Mesenchymal stem cell (in vitro differentiated cells and primary cell): Measurements from ENCODE around the gene ARFRP1.
A peak's percentile ranks its signal among the peaks of the same experiment; 100 is the strongest.
"Not testable (repeated sequence)": the region's sequence is repeated elsewhere in the genome, so short reads cannot be mapped to it uniquely, and the experiment has no call there.

ENCODE experiments used
- DNase-seq: peaks from one replicate; pipeline ENCODE4 v3.0.0-alpha.2; 2013
- H2AFZ ChIP-seq: one replicate; pipeline ENCODE4 v1.6.1; 2013; ENCODE audit warnings: low read depth, mild to moderate bottlenecking, control low read depth, inconsistent platforms, low read length, moderate library complexity
- H2AK5ac ChIP-seq: 2 replicates; pipeline ENCODE4 v1.6.1; 2013; ENCODE audit warnings: low read length, moderate library complexity, mild to moderate bottlenecking, inconsistent platforms; ENCODE audit not compliant: severe bottlenecking
- H2BK120ac ChIP-seq: one replicate; pipeline ENCODE4 v1.6.1; 2013; ENCODE audit warnings: low read depth, mild to moderate bottlenecking, inconsistent platforms, low read length, moderate library complexity
- H2BK12ac ChIP-seq, 2 experiments: one replicate each; pipeline ENCODE4 v1.6.1; 2013; ENCODE audit warnings: inconsistent platforms in 2 of 2, low read length in 2 of 2, mild to moderate bottlenecking in 2 of 2, moderate library complexity in 2 of 2, control low read depth in 1 of 2
- H2BK15ac ChIP-seq: one replicate; pipeline ENCODE4 v1.6.1; 2013; ENCODE audit warnings: mild to moderate bottlenecking, low read depth, inconsistent platforms; ENCODE audit not compliant: poor library complexity, severe bottlenecking
- H2BK5ac ChIP-seq: 2 replicates; pipeline ENCODE4 v1.6.1; 2013; ENCODE audit warnings: low read depth, mild to moderate bottlenecking, low read length, control low read depth, inconsistent platforms; ENCODE audit not compliant: poor library complexity, severe bottlenecking
- H3K14ac ChIP-seq, 2 experiments: one replicate each; pipeline ENCODE4 v1.6.1; 2013; ENCODE audit warnings: inconsistent platforms in 2 of 2, low read length in 2 of 2, control low read depth in 1 of 2, mild to moderate bottlenecking in 1 of 2, moderate library complexity in 1 of 2
- H3K18ac ChIP-seq, 2 experiments: one replicate each; pipeline ENCODE4 v1.6.1; 2013; ENCODE audit warnings: inconsistent platforms in 2 of 2, low read length in 2 of 2, control low read depth in 1 of 2, low read depth in 1 of 2, mild to moderate bottlenecking in 1 of 2
- H3K23ac ChIP-seq, 2 experiments: one replicate each; pipeline ENCODE4 v1.6.1; 2013; ENCODE audit warnings: inconsistent platforms in 2 of 2, low read length in 2 of 2, mild to moderate bottlenecking in 2 of 2, moderate library complexity in 2 of 2, control low read depth in 1 of 2
- H3K27ac ChIP-seq: 2 replicates; pipeline ENCODE4 v1.5.1; 2013; ENCODE audit warnings: mild to moderate bottlenecking, moderate library complexity, low read length, control low read depth, inconsistent platforms; ENCODE audit not compliant: poor library complexity, severe bottlenecking
- H3K27me3 ChIP-seq, 2 experiments: 2 replicates each; pipeline versions ENCODE4 v1.6.1 to v1.7.0; 2013; ENCODE audit warnings: low read length in 2 of 2, mild to moderate bottlenecking in 2 of 2, moderate library complexity in 2 of 2, control low read depth in 1 of 2, inconsistent platforms in 1 of 2; ENCODE audit not compliant: control insufficient read depth in 1 of 2, insufficient read depth in 1 of 2
- H3K36me3 ChIP-seq, 2 experiments: 2 replicates each; pipeline versions ENCODE4 v1.6.1 to v1.7.0; 2013; ENCODE audit warnings: low read length in 2 of 2, control low read depth in 1 of 2, inconsistent platforms in 1 of 2, low read depth in 1 of 2, mild to moderate bottlenecking in 1 of 2; ENCODE audit not compliant: insufficient read depth in 2 of 2, control insufficient read depth in 1 of 2
- H3K4ac ChIP-seq, 2 experiments: one replicate each; pipeline ENCODE4 v1.6.1; 2013; ENCODE audit warnings: inconsistent platforms in 2 of 2, low read length in 2 of 2, mild to moderate bottlenecking in 2 of 2, moderate library complexity in 2 of 2, control low read depth in 1 of 2, low read depth in 1 of 2
- H3K4me1 ChIP-seq: 2 replicates; pipeline ENCODE4 v1.6.1; 2013; ENCODE audit warnings: low read depth, low read length, control low read depth; ENCODE audit not compliant: control insufficient read depth, insufficient read depth
- H3K4me2 ChIP-seq: 2 replicates; pipeline ENCODE4 v1.6.1; 2013; ENCODE audit warnings: low read length, mild to moderate bottlenecking, inconsistent platforms; ENCODE audit not compliant: poor library complexity, severe bottlenecking
- H3K4me3 ChIP-seq, 2 experiments: 2 replicates each; pipeline versions ENCODE4 v1.5.1 to v1.7.0; 2013; ENCODE audit warnings: low read length in 2 of 2, mild to moderate bottlenecking in 2 of 2, control low read depth in 1 of 2, low read depth in 1 of 2; ENCODE audit not compliant: insufficient read depth in 1 of 2
- H3K79me1 ChIP-seq: replicated peaks from 2 replicates; pipeline ENCODE4 v1.6.1; 2013; ENCODE audit warnings: mild to moderate bottlenecking, control low read depth, low read length, inconsistent platforms; ENCODE audit not compliant: poor library complexity, severe bottlenecking
- H3K9ac ChIP-seq: 2 replicates; pipeline ENCODE4 v1.7.0; 2013; ENCODE audit warnings: mild to moderate bottlenecking, low read length, moderate library complexity
- H3K9me3 ChIP-seq: 2 replicates; pipeline ENCODE4 v1.7.0; 2013; ENCODE audit warnings: mild to moderate bottlenecking, low read length; ENCODE audit not compliant: control insufficient read depth
- H4K8ac ChIP-seq: one replicate; pipeline ENCODE4 v1.6.1; 2013; ENCODE audit warnings: inconsistent platforms, mild to moderate bottlenecking, low read length, moderate library complexity
- H4K91ac ChIP-seq: one replicate; pipeline ENCODE4 v1.6.1; 2013; ENCODE audit warnings: mild to moderate bottlenecking, low read length, inconsistent platforms
- WGBS: methylation state at CpG from one replicate; pipeline ENCODE4 v1.1.7; 2013; ENCODE audit warnings: mixed read lengths; 5-methylcytosine and 5-hydroxymethylcytosine counted together

Gene ARFRP1

GRCh38 chr20:63660174-63660573 is 47.6 kb downstream of the ARFRP1 start:
- peaks cover 16% of the 10 kb centered on the region for H3K4me1 ChIP-seq
- not testable (repeated sequence) for H3K4me2 ChIP-seq, H3K14ac ChIP-seq, H3K23ac ChIP-seq, H2BK15ac ChIP-seq, H4K8ac ChIP-seq, H2AK5ac ChIP-seq, H4K91ac ChIP-seq, H3K4ac ChIP-seq, H2BK12ac ChIP-seq, H3K9me3 ChIP-seq, H3K27ac ChIP-seq, DNase-seq, H3K18ac ChIP-seq, H3K27me3 ChIP-seq, H2BK120ac ChIP-seq, H2AFZ ChIP-seq, H2BK5ac ChIP-seq
- peaks cover 40 to 47% of the 10 kb centered on the region in 2 experiments for H3K36me3 ChIP-seq
- peak overlapping the region; percentile 97 for H3K9ac ChIP-seq
- WGBS, result 90% methylated on average over 10 of the region's 10 CpGs
- H3K79me1 ChIP-seq, result peaks cover 48% of the 10 kb centered on the region
- peak overlapping the region in 1 of 2 experiments; percentile 94 for H3K4me3 ChIP-seq

DNA sequence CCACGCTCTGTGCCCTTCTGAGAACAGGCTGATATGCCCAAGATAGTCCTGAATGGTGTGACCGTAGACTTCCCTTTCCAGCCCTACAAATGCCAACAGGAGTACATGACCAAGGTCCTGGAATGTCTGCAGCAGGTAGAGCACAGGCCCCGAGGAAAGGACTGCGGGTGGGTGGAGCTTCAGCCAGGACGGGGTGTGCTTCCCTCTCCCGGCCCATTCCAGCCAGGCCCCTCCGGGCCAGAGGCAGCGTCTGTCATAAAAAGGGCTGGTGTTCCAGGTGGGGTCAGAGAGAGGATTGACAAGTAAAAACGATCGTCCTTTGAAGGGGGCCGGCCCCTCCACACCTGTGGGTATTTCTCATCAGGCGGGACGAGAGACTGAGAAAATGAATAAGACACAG is 48.4 kb downstream of the ARFRP1 start:
- Histone ChIP-seq H3K18ac (peak overlapping the region in 1 of 2 experiments; percentile 92), H2BK120ac (no peak overlapping the region), H3K36me3 (peaks cover 39 to 40% of the 10 kb centered on the region in 2 experiments), H4K91ac (no peak overlapping the region), H2BK15ac (no peak overlapping the region), H3K27ac (no peak overlapping the region), H3K23ac (no peak overlapping the region), H3K4ac (peak overlapping the region; percentile 26 to 75), H3K4me2 (peak overlapping the region; percentile 78), H4K8ac (no peak overlapping the region), H3K14ac (no peak overlapping the region), H3K79me1 (peaks cover 42% of the 10 kb centered on the region), H3K9me3 (no peaks in the 10 kb centered on the region), H3K9ac (peak overlapping the region; percentile 97), H2BK5ac (no peak overlapping the region), H3K27me3 (peaks cover 0 to 3% of the 10 kb centered on the region in 2 experiments), H2AK5ac (no peak overlapping the region), H2BK12ac (peak overlapping the region in 1 of 2 experiments; percentile 2), H3K4me3 (peak overlapping the region; percentile 74 to 94), H3K4me1 (peaks cover 16% of the 10 kb centered on the region), H2AFZ (no peak overlapping the region)
- whole genome bisulfite sequencing, result 88% methylated on average over 13 of the region's 13 CpGs
- DNase-seq, result no peak

DNA sequence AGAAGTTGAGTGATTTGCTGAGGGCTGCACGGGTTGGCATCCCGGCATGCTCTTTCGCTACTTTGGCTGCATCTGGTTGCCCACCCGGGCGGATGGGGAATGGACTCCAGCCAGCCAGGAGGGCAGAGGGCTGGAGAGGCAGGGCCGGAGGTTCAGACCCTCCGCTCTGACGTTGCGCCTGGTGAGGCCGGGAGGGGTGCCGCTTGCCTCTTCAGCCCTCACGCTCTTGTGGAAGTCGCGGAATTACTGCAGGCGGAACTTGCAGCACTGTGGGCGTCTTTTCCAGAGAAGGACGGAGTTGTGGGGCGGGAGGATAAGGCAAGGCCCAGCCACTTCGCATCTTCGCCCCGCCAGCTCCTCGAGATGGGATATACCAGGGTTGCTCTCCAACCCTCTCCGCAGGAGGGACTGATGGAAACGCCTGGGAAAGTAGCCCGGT is 49.0 kb downstream of the ARFRP1 start:
- Histone ChIP-seq H4K91ac (peak overlapping the region; percentile 5), H3K4me1 (peaks cover 20% of the 10 kb centered on the region), H3K14ac (peak overlapping the region in 1 of 2 experiments; percentile 75), H3K18ac (peak overlapping the region in 1 of 2 experiments; percentile 92), H2BK120ac (no peak overlapping the region), H2BK12ac (peak overlapping the region in 1 of 2 experiments; percentile 17), H3K79me1 (peaks cover 36% of the 10 kb centered on the region), H3K27ac (peak overlapping the region; percentile 49), H2AK5ac (no peak overlapping the region), H2BK15ac (no peak overlapping the region), H3K4ac (peak overlapping the region in 1 of 2 experiments; percentile 75), H2AFZ (peak overlapping the region; percentile 78), H3K27me3 (peaks cover 0 to 7% of the 10 kb centered on the region in 2 experiments), H3K9me3 (no peaks in the 10 kb centered on the region), H3K23ac (no peak overlapping the region), H3K36me3 (peaks cover 33 to 36% of the 10 kb centered on the region in 2 experiments), H3K9ac (peak overlapping the region; percentile 97), H3K4me3 (peak overlapping the region; percentile 74 to 94), H4K8ac (peak overlapping the region; percentile 4), H2BK5ac (no peak overlapping the region), H3K4me2 (peak overlapping the region; percentile 78)
- 7% methylated on average over 25 of the region's 25 CpGs for WGBS
- no peak for DNase-seq

DNA sequence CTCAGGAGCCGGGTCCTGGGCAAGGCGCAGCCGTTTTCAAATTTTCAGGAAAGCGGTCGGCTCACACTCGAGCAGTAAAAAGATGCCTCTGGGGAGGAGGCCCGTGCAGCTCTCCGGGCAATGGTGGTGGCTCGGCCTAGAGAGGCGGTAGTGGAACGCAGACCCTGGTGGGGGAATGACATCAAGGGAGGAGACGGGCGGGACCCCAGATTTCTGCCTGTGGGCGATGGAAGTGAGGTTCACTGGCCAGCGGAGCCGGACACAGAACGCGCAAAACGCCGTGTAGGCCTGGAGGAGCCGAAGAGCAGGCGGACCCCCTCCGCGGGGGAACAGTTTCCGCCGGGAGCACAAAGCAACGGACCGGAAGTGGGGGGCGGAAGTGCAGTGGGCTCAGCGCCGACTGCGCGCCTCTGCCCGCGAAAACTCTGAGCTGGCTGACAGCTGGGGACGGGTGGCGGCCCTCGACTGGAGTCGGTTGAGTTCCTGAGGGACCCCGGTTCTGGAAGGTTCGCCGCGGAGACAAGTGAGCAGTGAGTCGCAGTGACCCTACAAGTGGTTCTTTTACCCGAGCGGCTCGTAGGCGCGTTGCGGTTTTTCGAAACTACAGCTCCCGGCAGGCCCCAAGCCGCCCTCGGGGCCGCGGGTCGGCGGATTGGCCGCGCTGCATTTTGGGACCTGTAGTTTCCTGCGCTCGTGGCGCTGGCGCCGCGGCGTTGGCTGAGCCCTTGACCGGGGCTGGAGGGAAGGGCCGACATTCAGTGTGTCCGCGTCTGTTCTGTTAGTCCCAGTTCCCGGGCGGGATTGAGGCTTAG is 49.6 kb downstream of the ARFRP1 start, which contains the start of gene RTEL1:
Gene RTEL1 (plus strand): TSS at position 376 of the 812 bp plus-strand sequence. CDS start 1,091 bp downstream, outside the sequence.
- Histone ChIP-seq H3K27ac (peak within 1 kb of the TSS; percentile 62), H2BK12ac (peak within 1 kb of the TSS in 1 of 2 experiments; percentile 58), H2BK5ac (no peak within 1 kb of the TSS), H3K23ac (no peak within 1 kb of the TSS), H4K8ac (peak within 1 kb of the TSS; percentile 97), H3K14ac (peak within 1 kb of the TSS in 1 of 2 experiments; percentile 75), H3K4ac (peak within 1 kb of the TSS; percentile 83 to 90), H4K91ac (peak within 1 kb of the TSS; percentile 64), H3K4me3 (peak within 1 kb of the TSS; percentile 74 to 94), H3K79me1 (peaks cover 30% of the 10 kb centered on the region), H2BK120ac (peak within 1 kb of the TSS; percentile 21), H2AK5ac (no peak within 1 kb of the TSS), H2BK15ac (peak within 1 kb of the TSS; percentile 85), H3K4me1 (peaks cover 23% of the 10 kb centered on the region), H2AFZ (peak within 1 kb of the TSS; percentile 94), H3K4me2 (peak within 1 kb of the TSS; percentile 78), H3K27me3 (peaks cover 0 to 7% of the 10 kb centered on the region in 2 experiments), H3K9me3 (no peaks in the 10 kb centered on the region), H3K9ac (peak within 1 kb of the TSS; percentile 97), H3K18ac (peak within 1 kb of the TSS; percentile 64 to 92), H3K36me3 (peaks cover 27 to 30% of the 10 kb centered on the region in 2 experiments)
- peak; percentile 95 for DNase-seq
- WGBS, result 6% methylated on average over 73 of the region's 73 CpGs
